Limb (tissue), 2 donors: ENCODE measurements around the gene C3.
"Not testable (repeated sequence)": the region's sequence is repeated elsewhere in the genome, so short reads cannot be mapped to it uniquely, and the experiment has no call there.

Source experiments
- DNase-seq, 2 donors: peaks; one replicate each; pipeline ENCODE4 v3.0.0-alpha.2; 2016; ENCODE audit errors: extremely low spot score in 2 of 2

C3 gene

GRCh38 chr19:6720369-6721137, at the start of gene C3:
Gene C3 (minus strand): TSS chr19:6720650. CDS start chr19:6720589, 61 bp downstream.
- DNase-seq, result peak in 1 of 2 donors; percentile 14

GRCh38 chr19:6769006-6769619, 48.7 kb upstream of the C3 start:
- DNase-seq, result no peak

DNA sequence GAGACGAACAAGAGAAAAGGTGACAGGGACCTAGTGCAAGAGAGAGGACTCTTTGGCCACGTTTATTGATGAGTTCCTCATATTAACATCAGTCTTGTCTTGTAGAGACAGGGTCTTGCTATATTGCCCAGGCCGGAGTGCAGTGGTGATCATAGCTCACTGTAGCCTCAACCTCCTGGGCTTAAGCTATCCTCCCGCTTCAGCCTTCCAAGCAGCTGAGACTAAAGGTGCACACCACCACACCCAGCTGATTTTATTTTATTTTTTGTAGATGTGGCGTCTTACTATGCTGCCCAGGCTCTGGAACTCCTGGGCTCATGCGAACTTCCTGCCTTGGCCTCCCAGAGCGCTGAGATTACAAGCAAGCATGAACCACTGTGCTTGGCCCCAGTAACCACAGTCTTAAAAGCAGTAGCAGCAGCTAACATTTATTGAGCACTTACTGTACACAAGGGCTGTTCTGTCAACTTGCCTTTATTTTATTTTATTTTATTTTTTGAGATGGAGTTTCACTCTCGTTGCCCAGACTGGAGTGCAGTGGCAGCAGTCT, 47.9 kb upstream of the C3 start:
- no peak for DNase-seq

GRCh38 chr19:6767357-6768235, 47.1 kb upstream of the C3 start, which contains the start of gene SH2D3A:
Gene SH2D3A (minus strand): TSS chr19:6767435. CDS start chr19:6763748, 3,687 bp downstream.
- peak in 1 of 2 donors; percentile 72 for DNase-seq

DNA sequence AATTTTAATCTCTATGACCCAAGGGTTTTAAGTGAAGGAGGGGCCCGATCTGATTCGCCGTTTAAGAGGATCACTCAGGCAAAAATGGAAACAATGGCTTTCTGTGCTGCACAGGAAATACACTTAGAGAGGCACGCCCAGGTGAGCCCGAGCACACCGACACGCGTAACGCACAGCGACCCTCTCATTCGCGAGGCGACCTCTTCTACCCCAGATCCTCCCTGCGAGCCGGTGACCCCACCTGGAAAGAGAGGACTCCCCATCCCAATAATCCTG, 46.6 kb upstream of the C3 start:
- no peak for DNase-seq

GRCh38 chr19:6766357-6767080, 46.1 kb upstream of the C3 start:
- no peak for DNase-seq

DNA sequence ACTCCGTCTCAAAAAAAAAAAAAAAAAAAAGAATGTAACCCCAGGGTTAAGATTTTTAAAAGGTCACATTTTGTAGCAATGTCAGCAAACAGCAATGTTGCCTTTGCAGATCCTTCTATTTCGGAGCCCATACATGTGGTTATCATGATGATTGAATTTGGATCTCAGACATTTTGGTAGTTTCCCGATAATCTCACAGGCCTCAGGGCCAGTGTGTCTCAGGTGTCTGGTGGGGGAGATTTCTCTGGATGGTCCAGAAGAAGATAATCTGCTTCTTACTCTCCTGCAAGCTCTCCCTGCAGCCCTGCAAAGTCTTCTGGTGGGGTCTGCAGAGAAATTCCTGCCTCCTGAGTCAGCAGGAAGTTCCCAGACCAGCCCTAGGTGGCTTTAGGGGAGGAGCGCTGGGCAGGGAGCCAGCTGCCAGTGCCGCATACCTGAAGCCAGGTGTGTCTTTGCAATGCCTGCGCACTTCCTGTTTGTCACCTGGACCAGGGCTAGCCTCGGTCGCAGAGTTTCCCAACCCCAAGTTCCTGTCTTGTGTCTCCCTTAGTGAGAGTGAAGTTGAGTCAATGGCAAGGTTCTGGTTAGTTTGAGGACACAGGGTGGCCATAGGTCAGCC, 45.4 kb upstream of the C3 start:
- no peak for DNase-seq

GRCh38 chr19:6762253-6762797, 41.9 kb upstream of the C3 start:
- not testable (repeated sequence) for DNase-seq

- no peak for DNase-seq
These were observed 40.7 kb upstream of the C3 start for GRCh38 chr19:6761053-6761676.

DNA sequence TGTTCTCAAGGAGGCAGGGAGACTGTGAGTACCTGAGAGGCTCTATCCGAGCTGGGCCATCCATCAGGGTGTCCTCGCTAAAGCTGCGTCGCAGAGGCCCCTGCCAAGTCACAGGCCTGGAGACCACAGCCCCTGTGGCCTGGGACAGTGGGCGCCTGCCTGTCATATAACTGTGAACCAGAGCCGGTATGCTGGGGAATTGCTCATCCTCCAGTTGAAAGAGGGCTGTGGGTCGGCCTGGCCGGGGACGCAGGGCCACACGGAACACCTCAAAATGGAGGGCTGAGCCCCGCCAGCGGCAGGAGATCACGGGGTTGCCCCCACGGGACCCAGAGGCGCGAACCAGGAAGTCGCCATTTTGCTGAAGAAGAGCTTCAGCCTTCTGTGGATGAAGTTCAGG, 40.2 kb upstream of the C3 start:
- no peak for DNase-seq

DNA sequence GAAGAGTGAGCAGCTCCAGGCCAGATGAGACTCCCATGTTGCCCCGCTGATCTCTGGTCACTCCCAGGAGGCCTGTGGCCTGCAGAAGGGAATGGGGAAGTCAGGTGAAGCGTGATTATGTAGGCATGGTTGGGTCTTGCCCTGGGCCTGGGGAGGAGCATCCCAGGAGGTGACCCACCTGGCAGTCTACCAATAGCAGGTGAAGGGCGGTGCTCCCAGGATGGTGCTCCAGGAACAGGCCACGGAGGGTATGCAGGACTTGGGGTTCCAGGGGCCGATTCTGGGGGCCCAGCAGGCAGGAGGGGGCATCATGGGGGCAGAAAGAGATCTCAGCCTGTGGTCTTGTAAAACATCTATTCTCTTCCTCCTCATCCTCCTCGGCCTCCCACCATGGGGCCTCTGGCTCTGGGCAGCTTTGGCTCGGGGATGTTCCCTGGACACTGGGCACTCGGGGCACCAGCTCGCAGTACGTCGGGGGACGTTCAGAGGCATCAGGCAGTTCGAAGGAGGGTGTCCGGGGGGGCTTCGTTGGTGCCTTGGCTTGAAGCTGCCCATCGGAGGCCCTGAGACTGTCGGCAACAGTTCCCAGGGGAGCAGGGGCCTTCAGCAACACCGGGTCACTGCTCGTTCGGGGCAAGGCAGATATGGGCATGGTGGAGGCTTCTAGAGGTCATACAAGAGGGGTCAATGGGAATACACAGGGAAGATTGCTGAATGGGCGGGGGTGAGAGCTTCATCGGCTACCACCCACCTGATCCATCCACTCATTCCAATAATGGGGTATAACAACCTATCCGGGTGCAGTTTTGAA, 34.4 kb upstream of the C3 start:
- no peak for DNase-seq

DNA sequence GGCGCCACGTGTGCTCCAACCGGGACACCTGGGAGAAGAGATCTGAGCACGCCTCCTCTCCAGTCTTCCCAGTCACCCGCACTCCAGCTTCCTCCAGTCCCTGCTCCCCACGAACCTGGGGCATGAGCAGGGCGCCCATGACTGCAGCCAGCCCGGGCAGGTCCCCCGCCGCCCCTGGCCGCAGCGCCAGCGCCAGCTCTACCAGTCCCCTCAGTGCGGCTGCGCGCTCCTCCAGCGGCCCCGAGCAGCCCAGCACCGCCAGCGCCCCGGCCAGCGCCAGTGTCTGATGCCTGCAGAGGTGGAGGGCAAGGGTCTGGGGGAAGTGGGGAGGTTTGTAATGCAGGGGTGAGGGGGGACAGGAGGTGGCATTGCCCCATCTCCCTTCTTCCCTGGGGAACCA, 33.7 kb upstream of the C3 start:
- no peak for DNase-seq

GRCh38 chr19:6753178-6754031, 33.0 kb upstream of the C3 start:
- DNase-seq, result peak in 1 of 2 donors; percentile 74

DNA sequence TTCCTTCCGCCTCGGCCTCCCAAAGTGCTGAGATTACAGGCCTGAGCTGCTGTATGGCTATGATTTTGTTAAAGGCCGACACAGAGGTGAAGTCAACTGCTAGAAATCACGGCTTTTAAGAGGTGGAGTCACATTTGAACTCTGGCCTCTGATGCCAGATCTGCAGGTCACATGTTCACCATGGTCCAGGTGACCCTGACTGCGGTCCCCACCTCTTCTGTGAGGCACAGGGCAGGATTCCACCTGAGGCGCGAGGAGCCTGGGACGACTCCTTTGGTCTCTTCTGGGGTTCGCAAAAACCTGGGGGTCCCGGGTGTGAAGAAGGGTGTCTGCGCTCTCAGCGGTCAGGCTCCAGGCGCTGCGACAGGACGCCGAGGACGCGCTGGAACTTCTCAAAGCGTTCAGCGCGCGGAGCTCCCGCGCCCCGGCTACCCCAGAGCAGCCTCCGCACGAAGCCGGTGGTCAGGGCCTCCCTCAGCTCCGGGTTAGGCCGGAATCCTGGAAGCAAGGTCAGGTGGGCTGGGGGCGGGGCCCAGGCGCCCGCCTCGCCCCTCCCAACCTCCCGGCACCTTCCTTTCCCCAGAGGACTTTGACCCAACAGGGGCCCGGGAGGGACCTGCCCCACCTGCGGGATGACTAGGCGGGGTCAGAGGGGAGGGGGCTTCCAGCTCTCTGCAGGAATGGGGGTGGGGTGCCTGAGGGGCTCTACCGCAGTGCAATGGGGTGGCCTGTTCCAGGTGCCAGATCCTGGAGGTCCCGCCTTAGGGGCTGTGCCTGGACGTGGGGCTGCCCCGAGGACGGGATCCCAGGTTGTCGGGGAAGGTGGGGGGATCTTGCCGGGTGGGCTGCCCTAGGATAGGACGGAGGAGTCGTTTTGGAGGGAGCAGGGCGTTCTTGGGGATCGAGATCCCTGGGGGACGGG, 32.1 kb upstream of the C3 start:
- no peak for DNase-seq

GRCh38 chr19:6751189-6751588, 30.7 kb upstream of the C3 start:
- no peak for DNase-seq

GRCh38 chr19:6750062-6750461, 29.6 kb upstream of the C3 start:
- no peak for DNase-seq

- not testable (repeated sequence) for DNase-seq
These were observed 28.1 kb upstream of the C3 start for GRCh38 chr19:6748543-6748942.
